Gastroesophageal sphincter (tissue), 4 donors: ENCODE data around the gene LIMCH1. TPM values are rescaled to one million over a fixed set of nuclear protein-coding genes. Genes with fewer than 3 reads are reported as not detected.
A peak's percentile ranks its signal among the peaks of the same experiment; 100 is the strongest.

ENCODE experiments used
- ATAC-seq: fragments of 150-250 bp; one replicate; pipeline ENCODE4 v1.9.1; 2016; ENCODE audit warnings: mild to moderate bottlenecking, moderate library complexity
- H3K27ac ChIP-seq, 4 donors: fragments of 200-600 bp; sonication (generic) in 3 of 4; 1 replicate in 3 of 4; 2 replicates in 1 of 4; pipeline ENCODE4 v1.5.1; 2016 to 2019
- H3K27me3 ChIP-seq: fragments of 200-600 bp; sonication (generic); one replicate; pipeline ENCODE4 v1.5.1; 2019
- H3K36me3 ChIP-seq, 2 donors: fragments of 200-600 bp; sonication (generic); one replicate each; pipeline ENCODE4 v1.5.1; 2019; ENCODE audit warnings: control low read depth in 1 of 2
- H3K4me1 ChIP-seq, 3 donors: fragments of 200-600 bp; sonication (generic); 1 replicate in 2 of 3; 2 replicates in 1 of 3; pipeline ENCODE4 v1.5.1; 2016 to 2019; ENCODE audit warnings: control low read depth in 2 of 3
- H3K4me3 ChIP-seq, 2 donors: fragments of 200-600 bp; sonication (generic); one replicate each; pipeline ENCODE4 v1.5.1; 2019; ENCODE audit warnings: mild to moderate bottlenecking in 1 of 2, moderate library complexity in 1 of 2
- H3K9me3 ChIP-seq, 3 donors: fragments of 200-600 bp; sonication (generic); one replicate each; pipeline ENCODE4 v1.5.1; 2017 to 2019; ENCODE audit warnings: control low read depth in 2 of 3
- EP300 ChIP-seq: sonication (generic); formaldehyde crosslinking; IDR thresholded peaks from one replicate; pipeline ENCODE4 v1.6.1; 2017; ENCODE audit warnings: antibody characterized with exemption, mild to moderate bottlenecking
- POLR2A ChIP-seq, 2 donors: fragments of 450-650 bp; IDR thresholded peaks; one replicate each; pipeline ENCODE4 v1.6.1; 2017; ENCODE audit warnings: antibody characterized with exemption in 2 of 2, mild to moderate bottlenecking in 2 of 2, moderate library complexity in 1 of 2
- POLR2AphosphoS5 ChIP-seq: sonication (generic); formaldehyde crosslinking; IDR thresholded peaks from one replicate; pipeline ENCODE4 v1.6.1; 2017; ENCODE audit warnings: antibody characterized with exemption
- WGBS, 2 donors: methylation state at CpG; one replicate each; pipeline ENCODE4 v1.1.5; 2018; ENCODE audit warnings: low coverage in 1 of 2; 5-methylcytosine and 5-hydroxymethylcytosine counted together
- total RNA-seq, 4 donors: library from RNA; depleted of rRNA; stranded (reverse); fragments of >200 nt; gene quantifications; one replicate each; pipeline ENCODE4 v1.1.0, GENCODE V29; 2016
- TF ChIP-seq, protein P1 (sequence below), 4 experiments: fragments of 200-600 bp in 2 of 4; fragments of 450-650 bp in 2 of 4; sonication (generic) in 1 of 4; IDR thresholded peaks; one replicate each; pipeline ENCODE4 v1.5.1; 2017 to 2019; ENCODE audit warnings: antibody characterized with exemption in 4 of 4, mild to moderate bottlenecking in 2 of 4, moderate library complexity in 2 of 4

LIMCH1 gene
- total RNA-seq, 4 donors from 2014 or later, result 9.8 to 82.9 (median 63.1) TPM

DNA sequence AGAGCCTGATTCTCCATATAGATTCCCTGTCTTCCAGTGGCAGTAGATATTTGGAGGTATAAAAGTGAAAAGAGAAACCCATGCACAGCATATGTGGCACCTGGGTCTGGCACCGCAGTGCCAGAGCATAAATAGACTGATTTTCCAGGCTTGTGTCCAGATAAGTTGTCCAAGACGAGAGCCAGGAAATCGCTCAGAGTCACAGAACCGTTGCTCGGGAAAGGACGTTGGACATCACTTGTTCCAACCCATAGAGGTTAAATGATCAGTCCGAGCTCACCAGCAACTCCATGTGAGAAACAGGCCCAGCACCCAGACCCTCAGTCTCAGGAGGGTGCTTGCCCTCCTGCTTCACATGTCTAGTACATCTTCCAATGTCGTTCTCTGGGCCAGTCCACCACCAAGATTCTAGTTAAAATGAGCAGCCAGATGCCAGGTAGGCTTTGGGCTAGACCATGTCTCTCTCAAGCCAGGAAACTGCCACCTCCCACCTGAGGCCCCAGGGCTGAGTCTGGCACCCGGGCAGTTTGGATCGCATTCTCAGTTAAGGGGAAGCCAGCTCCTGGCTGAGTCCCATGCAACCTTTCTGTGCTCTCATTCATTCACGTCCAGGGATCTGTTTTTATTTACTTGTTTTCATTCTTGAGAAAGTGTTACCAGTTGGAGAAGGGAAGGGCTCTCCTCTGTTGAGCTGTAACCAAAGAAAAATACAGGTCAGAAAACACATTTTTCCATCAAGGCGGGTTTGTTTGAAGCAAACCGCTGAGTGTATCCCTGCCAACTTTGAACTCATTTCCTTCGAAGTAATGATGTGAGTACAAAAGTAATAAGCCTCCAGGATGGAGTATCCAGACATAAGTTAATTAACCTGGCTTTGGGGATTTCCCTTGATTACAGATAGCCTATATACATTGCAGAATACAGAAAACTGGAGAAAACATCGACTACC, 118.9 kb downstream of the LIMCH1 start:
- peaks cover 0 to 23% of the 10 kb centered on the region in 2 donors for H3K36me3 ChIP-seq
- H3K4me1 ChIP-seq, result peaks cover 0 to 27% (median 0%) of the 10 kb centered on the region in 3 donors
- H3K27me3 ChIP-seq, result no peaks in the 10 kb centered on the region
- peak overlapping the region; percentile 13 to 50 (median 46) for H3K27ac ChIP-seq
- no peak overlapping the region for H3K4me3 ChIP-seq
- WGBS, 2 donors, result 42 to 44% methylated on average over 14 to 15 of the region's 15 CpGs
- TF ChIP-seq POLR2AphosphoS5 (no peak), EP300 (no peak), POLR2A (IDR thresholded peaks at IDR 0.05) (no peak)
- peak; percentile 36 for ATAC-seq
- H3K9me3 ChIP-seq, result no peaks in the 10 kb centered on the region

DNA sequence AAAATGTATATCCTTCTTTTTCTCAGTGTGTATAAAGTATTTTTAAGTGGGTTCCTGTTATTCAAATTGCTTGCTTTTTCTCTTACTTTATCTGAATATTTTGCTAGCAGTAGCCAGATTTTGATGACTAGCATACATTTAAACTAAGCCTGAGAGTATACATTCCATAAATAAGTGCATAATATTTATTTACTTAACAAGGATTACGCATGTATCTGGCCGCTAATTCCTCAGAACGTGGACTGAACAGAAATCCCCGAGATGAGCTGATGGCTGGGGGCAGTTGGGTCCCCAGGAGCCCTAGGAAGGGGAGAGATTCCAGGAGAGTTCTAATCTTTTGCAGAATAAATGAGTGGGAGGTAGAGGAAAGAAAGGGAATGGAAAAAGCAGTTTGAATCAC, 119.6 kb downstream of the LIMCH1 start:
- H3K9me3 ChIP-seq, result no peaks in the 10 kb centered on the region
- ATAC-seq, result no peak
- no peaks in the 10 kb centered on the region for H3K27me3 ChIP-seq
- peaks cover 0 to 20% of the 10 kb centered on the region in 2 donors for H3K36me3 ChIP-seq
- H3K27ac ChIP-seq, result no peak overlapping the region
- 73 to 75% methylated on average over 3 to 4 of the region's 4 CpGs for WGBS, 2 donors
- peaks cover 0 to 27% (median 0%) of the 10 kb centered on the region in 3 donors for H3K4me1 ChIP-seq
- TF ChIP-seq EP300 (no peak), POLR2A (IDR thresholded peaks at IDR 0.05) (no peak), POLR2AphosphoS5 (no peak)
- TF ChIP-seq, protein P1, sequence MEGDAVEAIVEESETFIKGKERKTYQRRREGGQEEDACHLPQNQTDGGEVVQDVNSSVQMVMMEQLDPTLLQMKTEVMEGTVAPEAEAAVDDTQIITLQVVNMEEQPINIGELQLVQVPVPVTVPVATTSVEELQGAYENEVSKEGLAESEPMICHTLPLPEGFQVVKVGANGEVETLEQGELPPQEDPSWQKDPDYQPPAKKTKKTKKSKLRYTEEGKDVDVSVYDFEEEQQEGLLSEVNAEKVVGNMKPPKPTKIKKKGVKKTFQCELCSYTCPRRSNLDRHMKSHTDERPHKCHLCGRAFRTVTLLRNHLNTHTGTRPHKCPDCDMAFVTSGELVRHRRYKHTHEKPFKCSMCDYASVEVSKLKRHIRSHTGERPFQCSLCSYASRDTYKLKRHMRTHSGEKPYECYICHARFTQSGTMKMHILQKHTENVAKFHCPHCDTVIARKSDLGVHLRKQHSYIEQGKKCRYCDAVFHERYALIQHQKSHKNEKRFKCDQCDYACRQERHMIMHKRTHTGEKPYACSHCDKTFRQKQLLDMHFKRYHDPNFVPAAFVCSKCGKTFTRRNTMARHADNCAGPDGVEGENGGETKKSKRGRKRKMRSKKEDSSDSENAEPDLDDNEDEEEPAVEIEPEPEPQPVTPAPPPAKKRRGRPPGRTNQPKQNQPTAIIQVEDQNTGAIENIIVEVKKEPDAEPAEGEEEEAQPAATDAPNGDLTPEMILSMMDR (IDR thresholded peaks at IDR 0.05), result no peak
- no peak overlapping the region for H3K4me3 ChIP-seq

DNA sequence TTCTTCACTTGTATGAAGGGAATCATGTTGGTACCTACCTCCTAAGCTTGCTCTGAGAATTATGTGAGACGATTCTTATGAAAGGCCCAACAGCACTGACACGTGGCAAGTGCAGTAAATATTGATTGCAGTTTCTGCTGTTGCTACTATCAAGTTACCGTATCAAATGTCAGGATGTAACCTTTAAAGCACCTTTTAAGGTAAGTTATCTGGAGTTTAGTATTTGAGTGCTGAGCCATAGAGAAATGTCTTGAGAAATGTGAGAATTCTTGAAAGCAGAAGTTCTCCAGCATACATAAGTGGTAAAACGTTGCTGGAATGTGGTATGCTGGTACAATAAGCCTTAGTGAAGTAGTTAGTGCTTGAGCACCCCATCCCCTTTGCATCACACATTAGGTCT, 120.2 kb downstream of the LIMCH1 start:
- no peak for ATAC-seq
- 49 to 58% methylated on average over 2 to 4 of the region's 4 CpGs for WGBS, 2 donors
- TF ChIP-seq POLR2A (IDR thresholded peaks at IDR 0.05) (no peak), POLR2AphosphoS5 (no peak)
- TF ChIP-seq, protein P1 (IDR thresholded peaks at IDR 0.05), result no peak

DNA sequence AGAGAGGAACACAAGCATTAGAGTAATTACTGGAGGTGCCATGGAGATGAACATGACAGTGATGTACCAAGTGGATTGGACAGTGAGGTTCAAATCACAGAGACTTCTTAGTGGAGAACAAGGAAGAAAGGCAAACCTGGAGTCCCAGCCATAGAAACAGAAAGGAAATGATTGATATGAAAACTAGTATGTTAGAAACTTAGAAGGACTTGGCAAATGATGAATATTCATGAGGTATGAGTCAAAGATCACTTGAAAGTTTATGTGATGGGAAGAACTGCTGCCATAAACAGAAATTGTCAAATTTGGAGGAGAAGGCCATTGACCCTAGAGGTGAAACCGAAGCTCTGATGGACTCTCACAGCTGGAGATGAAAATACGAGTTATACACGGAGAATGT, 122.4 kb downstream of the LIMCH1 start:
- peaks cover 0 to 11% of the 10 kb centered on the region in 2 donors for H3K36me3 ChIP-seq
- no peaks in the 10 kb centered on the region for H3K9me3 ChIP-seq
- TF ChIP-seq, protein P1 (IDR thresholded peaks at IDR 0.05), result no peak
- no peak for TF ChIP-seq EP300
- no peak for TF ChIP-seq POLR2AphosphoS5
- no peak for TF ChIP-seq POLR2A (IDR thresholded peaks at IDR 0.05)
- H3K4me1 ChIP-seq, result peaks cover 0 to 27% (median 0%) of the 10 kb centered on the region in 3 donors
- WGBS, 2 donors, result 84 to 86% methylated on average over 3 of the region's 3 CpGs
- H3K27ac ChIP-seq, result no peak overlapping the region
- ATAC-seq, result no peak
- H3K4me3 ChIP-seq, result no peak overlapping the region
- H3K27me3 ChIP-seq, result no peaks in the 10 kb centered on the region

More for the DNA sequence above, 120.2 kb downstream of the LIMCH1 start:
- no peaks in the 10 kb centered on the region for H3K9me3 ChIP-seq
- H3K4me3 ChIP-seq, result no peak overlapping the region
- H3K27me3 ChIP-seq, result no peaks in the 10 kb centered on the region
- H3K27ac ChIP-seq, result no peak overlapping the region
- H3K4me1 ChIP-seq, result peaks cover 0 to 27% (median 0%) of the 10 kb centered on the region in 3 donors
- H3K36me3 ChIP-seq, result peaks cover 0 to 17% of the 10 kb centered on the region in 2 donors

DNA sequence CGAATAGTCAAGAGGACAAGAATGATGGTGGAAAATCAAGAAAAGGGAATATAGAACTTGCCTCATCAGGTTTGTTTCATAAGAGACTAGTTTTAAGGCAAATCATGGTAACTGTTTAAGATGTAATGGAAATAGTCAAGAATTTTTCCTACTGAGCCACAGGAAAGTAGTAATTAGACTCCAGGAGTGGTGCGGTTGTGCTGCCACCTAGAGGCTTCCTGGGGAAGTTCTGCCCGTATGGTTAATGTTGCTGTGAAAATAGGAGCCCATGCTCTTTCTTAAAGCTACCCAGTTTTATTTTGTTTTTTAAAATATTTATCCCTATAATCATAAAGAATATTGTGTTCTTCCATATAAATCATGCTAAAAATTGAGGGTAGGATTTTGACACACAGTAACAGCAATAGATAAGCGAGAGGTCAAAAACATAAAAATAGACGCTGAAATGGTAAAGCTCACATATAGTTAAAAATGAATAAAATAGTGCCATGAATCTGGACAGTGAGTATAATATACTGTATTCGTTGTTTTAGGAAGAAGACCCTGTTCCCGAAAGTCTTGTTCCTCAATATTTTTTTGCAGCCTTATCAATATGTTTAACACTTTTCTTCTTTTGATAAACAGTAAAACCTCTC, 123.6 kb downstream of the LIMCH1 start:
- Histone ChIP-seq H3K27me3 (no peaks in the 10 kb centered on the region), H3K4me1 (peaks cover 0 to 18% (median 0%) of the 10 kb centered on the region in 3 donors), H3K9me3 (no peaks in the 10 kb centered on the region), H3K36me3 (peaks cover 0 to 14% of the 10 kb centered on the region in 2 donors), H3K4me3 (no peak overlapping the region), H3K27ac (no peak overlapping the region)
- 43 to 48% methylated on average over 7 of the region's 7 CpGs for WGBS, 2 donors
- peak; percentile 60 for ATAC-seq
- TF ChIP-seq, protein P1 (IDR thresholded peaks at IDR 0.05), result peak; percentile 82 to 96 (median 90)
- TF ChIP-seq POLR2AphosphoS5, result no peak
- no peak for TF ChIP-seq EP300
